Suppressor macrophage treated with lipopolysaccharide for 4 hours (primary cell): Measurements from ENCODE around the gene BAK1.
"Not testable (repeated sequence)": the region's sequence is repeated elsewhere in the genome, so short reads cannot be mapped to it uniquely, and the experiment has no call there.

Experiments used
- DNase-seq: peaks from one replicate; pipeline ENCODE4 v3.0.0-alpha.2; 2020

Gene BAK1

DNA sequence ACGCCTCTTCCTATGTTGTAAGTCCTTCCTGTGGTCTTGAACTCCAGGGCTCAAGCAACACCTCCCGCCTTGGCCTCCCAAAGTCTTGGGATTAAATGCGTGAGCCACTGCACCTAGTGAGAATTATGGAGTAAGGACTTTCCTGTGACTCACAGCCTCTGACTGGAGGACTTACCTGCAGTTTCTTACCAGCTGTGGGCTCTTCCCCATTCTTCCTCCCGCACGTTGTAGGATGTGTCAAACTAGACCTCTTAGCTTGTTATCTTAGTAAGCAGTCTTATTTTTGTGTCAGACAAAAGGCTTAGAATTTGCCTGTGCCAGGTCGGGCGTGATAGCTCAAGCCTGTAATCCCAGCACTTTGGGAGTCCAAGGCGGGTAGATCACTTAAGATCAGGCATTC, 30.9 kb downstream of the BAK1 start:
- no peak for DNase-seq

DNA sequence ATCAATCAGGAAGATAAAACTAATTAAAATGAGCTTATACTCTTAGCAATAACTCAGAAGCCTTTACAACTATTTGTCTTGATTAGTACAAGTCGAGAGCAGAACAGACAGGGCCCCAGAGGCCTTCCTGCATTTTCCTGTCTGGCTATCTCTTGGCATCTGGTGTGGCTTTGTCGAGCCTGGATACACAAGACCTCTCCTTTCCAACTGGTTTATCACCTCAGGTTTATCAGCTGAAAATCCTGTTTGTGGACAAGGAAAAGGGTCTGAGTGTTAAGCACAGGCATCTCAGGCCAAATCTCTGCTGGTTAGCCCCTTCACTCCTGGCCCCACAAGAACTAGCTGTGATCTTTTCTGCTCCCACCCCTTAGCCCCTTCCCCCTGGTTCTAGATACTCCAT, 32.6 kb downstream of the BAK1 start:
- no peak for DNase-seq

DNA sequence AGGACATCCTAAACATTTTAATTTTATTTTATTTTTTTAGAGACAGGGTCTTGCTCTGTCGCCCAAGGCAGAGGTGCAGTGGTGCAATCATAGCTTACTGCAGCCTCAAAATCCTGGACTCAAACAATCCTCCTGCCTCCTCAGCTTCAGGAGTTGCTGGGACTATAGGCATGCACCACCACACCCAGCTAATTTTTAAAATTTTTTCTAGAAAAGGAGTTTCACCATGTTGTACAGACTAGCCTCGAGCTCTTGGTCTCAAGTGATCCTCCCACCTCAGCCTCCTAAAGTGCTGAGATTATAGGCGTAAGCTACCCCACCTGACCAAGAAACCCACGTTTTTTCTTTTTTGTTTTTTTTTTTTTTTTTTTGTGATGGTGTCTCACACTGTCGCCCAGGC, 33.3 kb downstream of the BAK1 start:
- DNase-seq: no peak

DNA sequence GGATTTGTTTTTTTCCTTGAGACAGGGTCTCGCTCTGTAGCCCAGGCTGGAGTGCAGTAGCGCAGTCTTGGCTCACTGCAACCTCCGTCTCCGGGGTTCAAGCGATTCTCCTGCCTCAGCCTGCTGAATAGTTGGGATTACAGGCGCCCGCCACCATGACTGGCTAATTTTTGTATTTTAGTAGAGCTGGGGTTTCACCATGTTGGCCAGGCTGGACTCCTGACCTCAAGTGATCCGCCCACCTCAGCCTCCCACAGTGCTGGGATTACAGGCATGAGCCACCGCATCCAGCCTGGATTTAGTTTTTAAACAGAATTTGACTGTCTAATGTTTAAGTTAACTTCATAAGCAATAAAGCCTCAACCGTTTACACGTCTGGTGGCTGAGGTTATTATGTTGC, 34.8 kb downstream of the BAK1 start:
- not testable (repeated sequence) for DNase-seq

DNA sequence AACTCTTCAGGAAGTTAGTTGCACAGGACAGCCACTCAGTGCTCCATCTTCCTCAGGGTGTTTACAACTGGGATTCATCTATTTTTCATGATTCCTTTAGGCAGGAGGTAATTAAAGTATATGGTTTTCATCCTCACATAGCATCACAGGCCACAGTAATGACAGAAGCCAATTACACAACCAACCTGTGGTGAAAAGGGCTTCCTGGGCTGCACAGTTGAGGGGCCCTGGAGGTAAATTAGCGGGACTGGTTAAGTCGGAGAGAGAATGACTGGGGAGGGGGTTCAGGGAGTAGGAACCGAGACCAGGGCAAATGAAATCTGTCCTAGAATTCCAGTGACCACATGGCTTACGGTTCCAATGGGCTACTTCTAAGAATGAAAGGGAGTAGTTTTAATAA, 37.0 kb downstream of the BAK1 start:
- DNase-seq: no peak

DNA sequence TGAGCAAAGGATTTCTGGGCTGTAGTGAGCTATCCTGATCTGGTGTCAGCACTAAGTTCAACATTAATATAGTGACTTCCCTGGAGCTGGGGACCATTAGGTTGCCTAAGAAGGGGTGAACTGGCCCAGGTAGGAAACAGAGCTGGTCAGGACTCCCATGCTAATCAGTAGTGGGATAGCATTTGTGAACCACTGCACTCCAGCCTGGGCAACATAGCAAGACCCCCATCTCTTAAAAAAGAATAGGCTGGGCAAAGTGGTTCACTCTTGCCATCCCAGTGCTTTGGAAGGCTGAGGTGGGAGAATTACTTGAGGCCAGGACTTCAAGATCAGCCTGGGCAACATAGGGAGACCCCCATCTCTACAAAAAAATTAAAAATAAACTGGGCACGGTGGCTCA, 39.3 kb downstream of the BAK1 start:
- DNase-seq: no peak

DNA sequence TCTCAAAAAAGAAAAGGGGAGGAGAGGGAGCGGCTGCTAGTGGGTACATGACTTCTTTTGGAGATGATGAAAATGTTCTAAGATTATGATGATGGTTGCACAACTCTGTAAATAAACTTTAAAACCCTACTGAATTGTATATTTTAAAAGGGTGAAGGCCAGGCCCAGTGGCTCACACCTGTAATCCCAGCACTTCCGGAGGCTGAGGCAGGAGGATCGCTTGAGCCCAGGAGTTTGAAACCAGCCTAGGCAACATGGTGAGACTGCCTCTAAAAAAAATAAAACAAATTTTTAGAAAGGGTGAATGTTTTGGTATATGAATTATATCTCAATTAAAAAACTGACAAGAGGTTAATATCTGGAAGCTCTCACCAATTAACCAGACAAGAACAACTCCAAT, 45.4 kb downstream of the BAK1 start:
- no peak for DNase-seq

DNA sequence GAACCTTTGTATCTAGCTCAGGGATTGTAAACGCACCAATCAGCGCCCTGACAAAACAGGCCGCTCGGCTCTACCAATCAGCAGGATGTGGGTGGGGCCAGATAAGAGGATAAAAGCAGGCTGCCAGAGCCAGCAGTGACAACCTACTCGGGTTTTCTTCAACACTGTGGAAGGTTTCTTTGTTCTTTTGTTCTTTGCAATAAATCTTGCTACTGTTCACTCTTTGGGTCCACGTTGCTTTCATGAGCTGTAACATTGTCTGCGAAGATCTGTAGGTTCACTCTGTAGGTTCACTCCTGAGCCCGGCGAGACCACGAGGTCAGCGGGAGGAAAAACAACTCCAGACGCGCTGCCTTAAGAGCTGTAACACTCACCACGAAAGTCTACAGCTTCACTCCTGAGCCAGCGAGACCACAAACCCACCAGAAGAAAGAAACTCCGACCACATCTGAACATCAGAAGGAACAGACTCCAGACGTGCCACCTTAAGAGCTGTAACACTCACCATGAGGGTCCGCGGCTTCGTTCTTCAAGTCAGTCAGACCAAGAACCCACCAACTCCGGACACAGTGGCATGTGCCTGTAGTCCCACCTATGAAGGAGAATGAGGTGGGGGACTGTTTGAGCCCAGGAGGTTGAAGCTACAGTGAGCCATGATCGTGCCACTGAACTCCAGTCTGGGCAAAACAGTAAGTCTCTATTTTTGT, 46.8 kb downstream of the BAK1 start:
- DNase-seq: not testable (repeated sequence)

DNA sequence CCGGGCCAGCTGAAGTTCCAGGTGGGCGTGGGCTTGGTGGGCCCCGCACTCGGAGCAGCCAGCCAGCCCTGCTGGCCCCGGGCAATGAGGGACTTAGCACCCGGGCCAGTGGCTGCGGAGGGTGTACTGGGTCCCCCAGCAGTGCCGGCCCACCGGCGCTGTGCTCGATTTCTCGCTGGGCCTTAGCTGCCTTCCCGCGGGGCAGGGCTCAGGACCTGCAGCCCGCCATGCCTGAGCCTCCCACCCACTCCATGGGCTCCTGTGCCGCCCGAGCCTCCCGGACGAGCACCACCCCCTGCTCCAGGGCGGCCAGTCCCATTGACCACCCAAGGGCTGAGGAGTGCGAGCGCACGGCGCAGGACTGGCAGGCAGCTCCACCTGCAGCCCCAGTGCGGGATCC, 47.6 kb downstream of the BAK1 start:
- not testable (repeated sequence) for DNase-seq

DNA sequence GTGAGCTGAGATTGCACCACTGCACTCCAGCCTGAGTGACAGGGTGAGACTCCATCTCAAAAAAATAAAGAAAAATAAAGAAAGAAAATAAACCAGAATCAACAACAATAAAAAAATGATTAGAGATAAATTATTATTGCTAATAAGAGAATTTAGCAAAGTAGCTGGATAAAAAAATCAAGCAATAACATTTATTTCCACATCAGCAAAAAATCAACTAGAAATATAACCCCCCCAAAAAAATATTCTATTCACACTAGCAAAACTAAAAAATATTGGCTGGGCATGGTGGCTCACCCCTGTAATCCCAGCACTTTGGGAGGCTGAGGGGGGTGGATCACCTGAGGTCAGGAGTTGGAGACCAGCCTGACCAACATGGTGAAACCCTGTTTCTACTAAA, 49.5 kb downstream of the BAK1 start:
- not testable (repeated sequence) for DNase-seq
